NCI-H2196 (cell line): Measurements from ENCODE around the gene AURKA.
A peak's percentile ranks its signal among the peaks of the same experiment; 100 is the strongest.

Experiments used
- DNase-seq: peaks from one replicate; lab custom pipeline; 2025; ENCODE audit not compliant: unreplicated experiment; lab: John Stamatoyannopoulos, UW

Gene AURKA

GRCh38 chr20:56392132-56392880, at the start of gene AURKA, which contains the start of gene CSTF1:
Gene AURKA (minus strand): TSS chr20:56392215. CDS start chr20:56388197, 4,018 bp downstream.
Gene CSTF1 (plus strand): TSS chr20:56392645. CDS start chr20:56395553, 2,908 bp downstream.
- DNase-seq, result peak; percentile 99

- DNase-seq, result no peak
Observed at GRCh38 chr20:56440346-56441007, 48.5 kb upstream of the AURKA start.

- DNase-seq, result no peak
Observed at GRCh38 chr20:56439771-56440291, 47.8 kb upstream of the AURKA start.

- DNase-seq, result no peak
Observed at GRCh38 chr20:56438284-56438683, 46.3 kb upstream of the AURKA start.

DNA sequence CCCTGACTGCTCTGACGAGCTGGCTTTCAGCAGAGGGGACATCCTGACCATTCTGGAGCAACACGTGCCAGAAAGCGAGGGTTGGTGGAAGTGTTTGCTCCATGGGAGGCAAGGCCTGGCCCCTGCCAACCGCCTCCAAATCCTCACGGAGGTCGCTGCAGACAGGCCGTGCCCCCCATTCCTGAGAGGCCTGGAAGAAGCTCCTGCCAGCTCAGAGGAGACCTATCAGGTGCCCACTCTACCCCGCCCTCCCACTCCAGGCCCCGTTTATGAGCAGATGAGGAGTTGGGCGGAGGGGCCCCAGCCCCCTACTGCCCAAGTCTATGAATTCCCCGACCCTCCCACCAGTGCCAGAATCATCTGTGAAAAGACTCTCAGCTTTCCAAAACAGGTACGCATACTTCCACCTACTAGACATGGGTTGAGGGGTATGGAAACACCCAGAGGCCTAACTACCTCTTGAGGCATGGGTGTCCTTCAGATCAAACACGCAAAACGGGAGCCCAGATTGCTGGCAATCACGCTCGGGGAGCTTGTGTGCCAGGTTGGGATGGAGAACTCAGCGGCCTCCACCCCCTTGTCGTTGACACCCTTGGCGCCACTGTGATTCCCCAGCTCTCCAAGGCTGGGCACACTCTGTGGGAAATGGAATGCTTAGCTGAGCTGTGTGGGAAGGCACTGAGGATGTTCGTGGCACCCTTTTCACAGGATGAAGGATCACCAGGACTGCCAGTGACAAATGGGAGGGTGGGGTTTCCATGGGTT, 45.4 kb upstream of the AURKA start:
- no peak for DNase-seq

- DNase-seq, result no peak
Observed at GRCh38 chr20:56433880-56434255, 41.9 kb upstream of the AURKA start.

GRCh38 chr20:56433221-56433879, 41.3 kb upstream of the AURKA start:
- no peak for DNase-seq

DNA sequence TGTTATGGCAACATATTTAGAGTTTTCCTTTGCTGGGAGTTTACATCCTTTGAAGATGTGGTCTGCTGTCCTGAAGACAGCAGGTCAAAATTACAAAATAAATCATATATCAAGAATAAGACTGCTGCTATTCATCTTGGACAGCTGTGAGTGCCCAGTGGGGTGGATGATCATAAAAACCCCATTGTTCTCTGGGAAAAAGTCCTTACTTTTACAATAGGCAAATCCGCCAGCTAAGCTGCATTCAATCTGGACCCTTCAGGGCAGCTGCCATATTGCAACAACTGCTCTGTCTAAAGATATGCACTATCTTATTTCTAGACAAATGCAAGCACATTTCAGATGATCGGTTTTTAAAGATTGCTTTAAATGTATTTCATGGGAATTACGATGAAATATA, 39.5 kb upstream of the AURKA start:
- no peak for DNase-seq

DNA sequence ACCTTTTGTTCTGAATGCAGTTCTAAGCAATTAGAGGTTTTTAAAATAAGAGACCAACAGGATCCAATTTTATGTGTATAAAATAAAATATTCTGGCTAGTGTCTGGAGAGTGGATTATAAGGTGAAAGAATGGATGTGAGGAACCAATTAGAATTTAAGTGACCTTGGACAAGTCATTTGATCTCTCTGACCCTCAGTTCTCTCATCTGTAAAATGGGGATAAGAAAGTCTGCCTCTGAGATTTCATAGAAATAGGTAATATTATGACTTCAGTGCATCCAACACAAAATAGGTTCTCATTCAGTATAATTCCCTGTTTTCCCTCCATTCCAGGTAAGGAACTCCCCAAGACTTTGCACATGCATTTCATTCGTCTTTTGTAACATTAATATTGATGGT, 38.9 kb upstream of the AURKA start:
- no peak for DNase-seq

GRCh38 chr20:56430461-56430860, 38.4 kb upstream of the AURKA start:
- DNase-seq, result no peak

GRCh38 chr20:56429941-56430340, 37.9 kb upstream of the AURKA start:
- DNase-seq, result no peak

DNA sequence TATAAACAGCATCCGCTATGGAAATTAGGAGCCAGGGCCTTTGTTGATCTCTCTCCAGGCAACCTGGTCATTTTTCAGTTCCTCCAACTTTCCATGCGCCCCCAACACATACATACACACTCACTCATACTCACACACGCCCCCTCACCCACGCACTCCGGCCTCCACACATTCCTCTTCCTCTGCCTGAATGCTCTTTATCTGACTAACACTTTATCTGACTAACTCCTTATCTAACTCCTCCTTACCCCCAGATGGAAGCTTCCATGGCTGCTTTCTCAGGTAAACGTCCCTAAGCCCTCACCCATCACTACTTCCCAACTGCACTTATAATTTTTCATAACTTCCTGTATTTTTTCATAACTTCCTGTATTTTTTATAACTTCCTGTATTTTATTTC, 37.5 kb upstream of the AURKA start:
- no peak for DNase-seq

DNA sequence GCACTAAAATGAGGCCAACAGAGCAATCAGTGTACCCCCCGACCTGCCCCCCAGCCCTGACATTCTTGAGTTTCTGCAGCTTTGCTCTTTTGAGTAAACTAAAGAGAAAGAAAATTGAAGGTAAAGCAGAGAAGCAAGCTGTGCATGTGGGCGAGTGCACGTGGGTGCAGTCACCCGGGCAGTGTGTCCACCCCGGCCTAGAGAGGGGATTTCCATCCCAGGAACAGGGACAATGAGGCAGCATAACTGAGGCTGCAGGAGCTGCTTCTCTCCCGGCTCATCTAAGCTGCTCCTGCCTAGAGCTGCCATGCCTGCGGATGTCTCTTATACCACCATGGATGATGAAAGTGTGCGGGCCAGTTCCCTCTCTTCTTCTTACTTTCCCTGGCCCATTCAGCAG, 36.9 kb upstream of the AURKA start:
- no peak for DNase-seq

DNA sequence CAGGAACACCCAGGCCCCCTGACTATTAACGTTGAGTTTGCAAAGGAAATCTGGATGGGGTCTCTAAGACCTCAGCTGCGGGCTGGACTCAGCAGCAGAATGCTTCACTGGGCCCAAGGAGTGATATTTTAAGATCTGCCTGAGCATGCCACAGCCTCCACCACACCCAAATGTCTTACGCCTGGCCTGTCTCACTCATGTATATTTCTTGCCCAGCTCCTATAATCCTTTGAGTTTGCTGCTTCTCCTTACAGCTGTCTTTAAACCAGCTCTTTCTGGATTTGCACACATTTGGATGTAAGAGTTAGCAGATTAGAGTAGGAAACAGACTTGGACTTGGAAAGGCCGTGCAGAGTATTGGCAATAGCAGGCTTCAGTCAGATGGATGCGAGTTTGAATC, 36.4 kb upstream of the AURKA start:
- DNase-seq, result no peak

DNA sequence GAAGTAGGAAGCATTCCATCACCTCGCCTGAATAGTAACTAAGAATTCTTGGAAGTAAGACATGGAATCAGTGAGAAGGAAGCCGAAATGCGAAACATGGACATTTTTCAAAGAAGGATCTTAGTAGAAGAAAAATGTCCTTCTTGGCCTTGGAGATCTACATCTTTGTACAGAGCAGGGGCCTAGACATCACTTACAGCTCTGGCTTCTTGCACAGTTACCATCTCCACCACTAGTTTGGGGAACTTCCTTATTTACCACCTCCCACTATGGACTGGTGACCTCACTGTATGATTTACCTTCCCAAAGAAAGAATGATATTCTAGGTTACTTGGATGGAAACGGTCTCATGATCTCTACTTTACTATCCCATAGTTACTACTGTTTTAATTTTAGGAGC, 35.8 kb upstream of the AURKA start:
- DNase-seq, result no peak

DNA sequence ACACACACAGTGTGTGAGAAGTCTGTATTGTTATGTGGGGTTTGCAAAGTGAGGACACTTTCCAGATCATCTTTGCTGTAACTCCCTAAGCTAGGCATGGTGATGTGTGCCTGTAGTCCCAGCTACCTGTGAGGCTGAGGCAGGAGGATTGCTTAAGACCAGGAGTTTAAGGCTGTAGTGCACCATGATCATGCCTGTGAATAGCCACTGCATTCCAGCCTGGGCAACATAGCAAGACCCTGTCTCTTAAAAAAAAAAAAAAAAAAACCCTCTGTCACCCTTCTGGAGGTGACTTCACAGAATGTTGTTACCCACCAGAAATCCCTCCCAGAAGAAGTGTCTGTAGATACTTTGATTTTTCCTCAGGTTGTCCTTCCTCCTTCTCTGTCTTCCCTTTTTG, 34.9 kb upstream of the AURKA start:
- DNase-seq, result no peak

GRCh38 chr20:56426026-56426425, 34.0 kb upstream of the AURKA start:
- no peak for DNase-seq

DNA sequence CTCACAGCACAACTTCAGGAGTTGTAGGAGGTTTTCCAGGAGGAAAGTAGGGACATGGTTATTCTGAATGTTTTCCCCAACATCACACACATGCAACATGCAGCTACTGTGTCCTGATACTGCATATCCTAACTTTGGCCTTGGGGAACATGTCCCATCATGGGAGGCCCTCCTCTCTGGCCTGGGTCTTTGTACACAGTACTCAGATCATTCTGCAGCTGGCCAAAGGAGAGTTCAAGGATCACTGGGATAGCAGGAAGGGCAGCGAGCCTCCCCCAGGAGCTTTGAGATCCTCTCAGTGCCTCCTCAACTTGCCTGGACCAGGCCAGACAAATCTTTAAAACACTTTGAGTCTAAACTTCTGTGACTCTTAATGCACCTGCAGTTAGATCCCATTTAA, 32.9 kb upstream of the AURKA start:
- no peak for DNase-seq

DNA sequence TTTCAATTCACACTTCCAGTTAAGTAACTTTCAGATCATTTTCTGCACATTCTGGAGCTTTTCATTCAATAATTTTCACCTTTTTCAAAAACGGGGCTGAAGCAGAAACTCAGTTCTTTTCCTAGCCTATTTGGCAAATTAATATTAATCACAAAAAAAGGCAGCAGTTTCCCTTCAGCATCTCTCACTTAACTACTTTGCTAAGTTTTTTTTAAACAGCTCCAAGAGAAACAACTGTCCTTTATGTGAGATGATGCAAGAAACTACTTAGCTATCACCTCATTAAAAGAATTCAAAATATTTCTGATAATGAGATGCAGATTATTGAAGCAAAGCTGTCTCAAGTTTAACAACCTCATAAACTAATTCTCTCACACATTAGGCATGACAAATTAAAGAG, 31.9 kb upstream of the AURKA start:
- DNase-seq, result no peak

GRCh38 chr20:56423211-56423610, 31.2 kb upstream of the AURKA start:
- DNase-seq, result no peak

GRCh38 chr20:56422824-56423189, 30.8 kb upstream of the AURKA start:
- DNase-seq, result no peak
